Stimulated activated CD8-positive, alpha-beta memory T cell treated with anti-CD3 and anti-CD28 coated beads, Interleukin-15, amount 100 ng/mL, for 24 hours (primary cell): ENCODE data around the gene C16orf78.
A peak's percentile ranks its signal among the peaks of the same experiment; 100 is the strongest.

Experiments used
- DNase-seq: peaks from one replicate; pipeline ENCODE4 v3.0.0-alpha.2; 2020; ENCODE audit warnings: low read depth

The C16orf78 gene

GRCh38 chr16:49431591-49432290 lies 58.1 kb downstream of the C16orf78 start:
- DNase-seq: no peak

DNA sequence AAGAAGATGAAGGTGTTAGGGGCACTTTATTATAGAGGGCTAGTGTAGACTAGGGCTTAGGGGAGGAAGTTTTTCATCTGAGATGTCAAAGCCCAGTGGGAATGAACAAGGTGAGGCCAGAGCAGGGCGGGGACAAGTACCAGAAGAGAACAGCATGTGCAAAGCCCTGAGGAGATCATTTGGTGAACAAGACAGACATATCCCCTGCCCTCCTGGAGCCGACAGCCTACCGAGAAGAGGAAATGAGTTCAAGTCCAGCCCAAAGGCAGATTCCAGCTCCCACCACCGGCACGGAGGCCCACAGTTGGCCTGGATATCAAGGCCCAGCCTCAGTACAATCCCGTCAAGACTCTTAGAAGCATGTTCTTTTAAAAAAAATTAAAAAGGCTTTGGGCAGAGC lies 61.1 kb downstream of the C16orf78 start:
- no peak for DNase-seq

DNA sequence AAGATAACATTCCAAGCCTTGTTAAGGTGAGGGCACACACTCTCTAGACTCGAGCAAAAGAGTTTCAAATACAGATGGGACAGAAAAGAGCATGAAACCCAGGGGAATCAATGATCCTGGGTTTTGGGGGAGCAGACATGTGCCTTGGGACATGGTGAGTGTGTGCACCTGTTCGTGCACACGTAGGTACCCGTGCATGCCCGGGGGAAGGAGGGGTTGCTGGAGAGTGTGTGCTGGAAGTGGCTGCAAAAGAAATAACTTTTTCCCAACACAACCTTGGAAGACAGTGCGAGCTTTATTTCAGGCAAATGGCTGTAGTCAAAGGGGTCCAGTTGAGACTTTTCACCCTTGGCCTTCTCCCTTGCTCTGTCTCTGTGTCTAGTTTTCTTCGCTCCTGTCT lies 62.6 kb downstream of the C16orf78 start:
- DNase-seq: no peak

- DNase-seq: no peak
Measured at GRCh38 chr16:49437344-49437743, 63.7 kb downstream of the C16orf78 start.

DNA sequence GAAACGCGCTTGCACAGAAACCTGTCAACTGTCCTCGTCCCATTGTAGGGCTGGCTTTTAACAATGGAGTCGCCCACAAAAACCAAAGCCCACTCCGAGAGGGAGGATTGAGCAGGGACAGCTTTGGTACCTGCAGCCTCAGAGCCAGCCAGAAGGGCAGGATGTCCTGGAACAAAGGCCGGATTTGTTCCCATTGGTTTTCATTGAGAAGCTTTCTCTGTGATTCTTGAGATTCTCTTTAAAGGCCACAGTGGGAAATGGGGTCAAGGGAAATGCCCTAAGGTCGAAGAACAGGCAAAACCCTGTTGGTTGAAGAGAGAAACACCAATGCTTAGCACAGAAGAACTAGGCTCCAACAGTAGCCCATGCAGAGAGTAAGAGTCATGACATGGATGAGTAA lies 65.4 kb downstream of the C16orf78 start:
- DNase-seq: no peak

- no peak for DNase-seq
Measured at GRCh38 chr16:49439676-49440075, 66.1 kb downstream of the C16orf78 start.

- no peak for DNase-seq
Measured at GRCh38 chr16:49440156-49441065, 66.8 kb downstream of the C16orf78 start.

DNA sequence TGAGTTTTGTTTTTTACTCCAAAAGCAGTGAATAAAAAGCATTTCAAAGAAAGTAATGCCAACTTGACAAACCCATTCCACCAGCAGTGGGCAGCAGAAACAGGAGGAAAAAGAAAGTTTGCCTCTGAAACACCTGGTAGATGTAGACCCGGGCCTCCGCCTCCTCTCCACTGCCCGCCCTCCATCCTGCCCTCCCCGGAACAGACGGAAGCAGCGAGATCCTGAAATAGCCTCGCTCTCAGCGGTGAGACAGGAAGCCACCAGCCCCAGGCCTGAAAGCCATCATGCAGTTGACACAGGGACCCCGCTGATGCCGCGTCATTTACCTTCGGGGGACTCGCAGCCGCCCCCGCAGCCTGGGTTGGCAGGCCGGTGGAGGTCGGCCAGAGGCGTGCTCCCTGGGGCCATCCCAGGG lies 67.8 kb downstream of the C16orf78 start:
- DNase-seq: peak; percentile 5

DNA sequence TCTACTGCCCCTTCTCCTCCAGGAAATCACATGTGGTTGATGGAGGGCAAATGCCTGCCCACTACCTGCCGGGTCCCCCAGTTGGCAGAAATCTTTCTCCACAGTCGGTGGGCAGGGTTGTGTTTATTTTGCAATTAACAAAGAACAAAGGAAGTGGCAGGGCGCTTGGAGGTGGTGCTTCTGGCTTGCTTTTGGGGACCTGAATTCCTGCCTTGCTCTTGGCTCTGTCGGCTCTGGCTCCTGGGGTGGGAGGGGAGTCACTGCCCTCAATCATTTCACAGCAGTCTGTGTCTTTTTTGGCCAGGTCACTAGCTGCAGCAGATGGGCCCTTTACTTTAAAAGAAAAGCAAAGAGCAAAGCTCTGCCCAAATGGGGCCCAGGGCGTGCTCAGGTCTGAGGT lies 69.2 kb downstream of the C16orf78 start:
- no peak for DNase-seq

GRCh38 chr16:49443576-49443975 lies 70.0 kb downstream of the C16orf78 start:
- no peak for DNase-seq

GRCh38 chr16:49446805-49447204 lies 73.2 kb downstream of the C16orf78 start:
- no peak for DNase-seq
